ENCODE data around the gene TTYH2.

GRCh38 chr17:74272731-74273201, 59.4 kb downstream of the TTYH2 start:
- no peak for TF ChIP-seq POLR2A (IDR thresholded peaks at IDR 0.05)
- TF ChIP-seq CTCF (IDR thresholded peaks at IDR 0.05), result no peak

Measured in right lobe of liver (tissue), 4 donors.